UCSD-AML1 (cell line): ENCODE results near the gene TMC5.
"Not testable (repeated sequence)": the region's sequence is repeated elsewhere in the genome, so short reads cannot be mapped to it uniquely, and the experiment has no call there.

Experiments used
- DNase-seq: peaks from one replicate; lab custom pipeline; 2025; ENCODE audit not compliant: unreplicated experiment; lab: John Stamatoyannopoulos, UW

Gene TMC5

GRCh38 chr16:19406891-19407491 is 10.7 kb upstream of the TMC5 start:
- no peak for DNase-seq

DNA sequence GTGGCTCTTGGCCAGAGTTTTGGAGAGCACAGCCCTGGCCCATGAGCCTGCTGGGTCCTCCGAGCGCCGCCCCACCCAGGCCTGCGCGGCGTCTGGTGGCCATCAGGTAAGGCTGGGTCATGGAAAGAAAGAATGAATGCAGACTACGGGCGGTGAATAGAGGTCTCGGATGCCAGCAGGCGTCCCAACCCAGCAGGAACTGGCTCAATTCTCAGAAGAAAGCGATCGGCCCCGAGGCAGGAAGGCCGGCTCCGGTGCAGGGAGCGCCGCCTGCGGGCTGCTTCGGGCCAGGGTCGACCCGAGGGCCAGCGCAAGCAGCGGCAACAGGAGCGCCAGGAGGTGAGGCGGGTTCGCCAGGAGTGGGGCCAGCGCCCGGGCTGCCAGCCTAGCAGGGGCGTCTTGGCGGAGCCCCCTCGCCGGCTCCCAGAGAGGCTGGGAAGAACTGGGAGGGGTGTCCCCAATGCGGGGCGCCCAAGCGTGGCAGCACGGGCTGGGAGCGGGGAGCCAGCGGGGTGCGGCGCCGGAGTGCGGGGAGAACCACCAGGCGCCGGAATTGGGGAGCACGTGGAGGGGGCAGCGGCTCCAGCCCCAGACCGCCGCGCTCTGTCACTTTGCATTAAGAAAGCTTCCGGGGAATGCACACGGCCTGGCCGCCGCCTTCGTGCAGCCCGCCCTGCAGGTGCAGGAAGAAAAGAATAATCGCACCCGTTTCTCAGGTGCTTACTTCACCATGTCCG is 7.1 kb upstream of the TMC5 start:
- DNase-seq: peak; percentile 32

DNA sequence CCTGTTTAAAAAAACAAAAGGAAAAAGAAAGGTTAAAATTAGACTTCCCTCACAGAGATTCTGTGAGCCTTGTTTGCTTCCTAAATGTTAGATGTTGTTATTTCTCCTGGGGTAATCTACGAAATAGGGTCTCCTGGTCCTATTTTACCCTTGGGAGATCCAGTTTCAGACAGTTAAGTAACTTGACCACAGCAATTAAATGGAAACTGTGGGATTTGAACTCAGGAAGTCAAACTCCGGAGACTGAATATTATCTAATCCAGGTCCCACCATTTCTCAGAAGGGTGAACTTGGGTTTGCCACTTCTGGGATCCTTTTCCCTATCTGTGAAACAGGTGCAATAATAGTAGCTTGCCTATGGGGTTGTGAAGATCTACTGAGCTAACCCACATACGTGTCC is 6.4 kb upstream of the TMC5 start:
- DNase-seq: no peak

DNA sequence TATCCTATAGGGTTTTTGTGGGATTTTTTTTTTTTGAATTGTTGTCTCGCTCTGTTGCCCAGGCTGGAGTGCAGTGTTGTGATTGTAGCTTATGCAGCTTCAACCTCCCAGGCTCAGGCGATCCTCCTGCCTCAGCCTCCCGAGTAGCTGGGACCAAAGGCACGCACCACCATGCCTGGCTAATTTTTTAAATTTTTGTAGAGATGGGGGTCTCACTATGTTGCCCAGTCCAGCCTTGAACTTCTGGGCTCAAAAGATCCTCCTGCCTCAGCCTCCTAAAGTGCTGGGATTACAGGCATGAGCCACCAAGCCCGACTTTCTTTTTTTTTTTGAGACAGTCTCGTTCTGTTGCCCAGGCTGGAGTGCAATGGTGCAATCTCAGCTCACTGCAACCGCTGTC is 5.6 kb upstream of the TMC5 start:
- not testable (repeated sequence) for DNase-seq

DNA sequence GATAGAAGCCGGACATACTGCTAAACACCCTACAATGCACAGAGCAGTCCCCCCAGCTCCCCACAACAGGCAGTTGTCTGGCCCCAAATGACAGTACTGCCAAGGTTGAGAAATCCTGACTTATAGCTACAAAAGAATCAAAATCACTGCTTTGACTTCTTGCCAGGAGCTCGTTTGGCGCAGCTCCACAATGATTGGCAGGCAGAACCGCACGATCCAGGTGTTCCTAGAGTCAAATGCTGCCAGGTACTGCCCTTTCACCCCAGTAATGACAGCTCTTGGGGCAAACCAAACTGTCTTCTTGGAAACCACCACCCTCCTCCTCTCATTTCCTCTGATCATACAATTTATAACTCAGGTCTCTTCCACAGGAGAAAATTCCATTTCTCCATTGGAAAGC is 2.2 kb upstream of the TMC5 start:
- DNase-seq: no peak

- DNase-seq: no peak
Measured at GRCh38 chr16:19415918-19416317, 1.8 kb upstream of the TMC5 start.

DNA sequence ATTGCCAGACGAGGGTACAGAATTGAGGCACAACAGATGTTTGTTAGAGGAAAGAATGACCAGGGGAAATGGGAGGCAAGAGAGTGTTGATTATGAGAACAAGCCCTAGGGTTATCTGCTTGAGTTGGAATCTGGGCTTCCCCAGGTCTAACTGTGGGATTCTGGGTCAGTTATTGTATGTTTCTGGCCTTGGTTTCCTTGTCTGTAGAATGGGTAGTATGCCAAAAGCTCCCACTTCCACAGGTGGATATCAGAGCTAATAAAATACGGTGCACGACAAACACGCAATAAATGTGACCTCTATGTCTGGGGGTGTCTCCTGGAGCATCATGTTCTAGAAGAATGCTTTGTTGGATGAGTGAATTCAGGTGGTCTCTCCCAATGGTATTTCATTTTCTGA is 517 bp downstream of the TMC5 start:
- no peak for DNase-seq

GRCh38 chr16:19419698-19420075 is 2.0 kb downstream of the TMC5 start:
- no peak for DNase-seq

- no peak for DNase-seq
Measured at GRCh38 chr16:19424478-19424877, 6.8 kb downstream of the TMC5 start.

DNA sequence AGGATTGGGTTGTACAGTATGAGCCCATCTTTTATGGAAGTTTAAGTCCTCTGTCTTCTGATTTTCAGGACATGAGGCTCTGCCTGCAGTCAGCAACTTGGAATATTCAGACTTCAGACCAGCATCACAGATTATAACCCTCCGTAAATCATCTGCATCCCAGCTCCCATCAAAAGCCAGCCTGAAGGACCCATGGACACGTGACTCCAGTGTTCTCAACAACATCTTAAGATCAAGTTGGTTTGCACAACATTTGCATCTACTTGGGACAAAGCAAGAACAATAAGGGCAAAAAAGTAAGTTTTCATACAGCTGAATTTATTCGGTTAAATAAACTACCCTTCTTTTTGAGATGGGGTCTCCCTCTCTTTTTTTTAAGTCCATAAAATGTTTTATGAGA is 12.7 kb downstream of the TMC5 start:
- DNase-seq: no peak

DNA sequence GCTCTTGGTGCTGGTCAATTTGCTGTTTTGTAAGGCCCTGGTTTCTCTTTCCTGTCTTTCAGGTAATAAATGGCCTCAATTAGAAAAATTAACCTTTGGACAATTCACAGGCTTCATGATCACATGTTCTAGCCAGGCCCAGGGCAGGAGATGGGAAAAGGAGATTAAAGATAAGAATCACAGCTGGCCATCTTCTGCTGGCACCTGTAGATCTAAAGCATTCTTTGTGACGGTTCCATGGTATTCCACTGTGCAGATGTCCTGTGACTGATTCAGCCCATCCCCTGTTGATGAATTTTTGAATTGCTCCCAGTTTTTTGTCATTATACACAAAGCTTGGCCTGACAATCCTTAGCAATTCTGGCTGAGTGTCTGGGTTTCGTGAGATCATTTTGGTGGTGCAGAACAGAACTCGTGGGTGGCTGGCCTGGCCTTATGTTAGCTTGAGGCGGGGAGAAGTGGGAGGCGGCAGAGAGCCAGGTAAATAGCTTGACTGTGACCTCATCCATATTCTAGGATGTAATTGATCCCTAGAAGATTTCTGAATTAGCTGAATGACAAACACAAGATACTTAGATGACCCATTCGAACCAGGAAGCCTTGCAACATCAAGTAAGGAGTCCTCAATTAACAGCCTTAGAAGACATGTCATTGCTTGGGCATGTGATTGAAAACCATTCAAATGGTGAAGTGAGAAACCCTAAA is 14.1 kb downstream of the TMC5 start:
- no peak for DNase-seq

GRCh38 chr16:19432429-19432828 is 14.7 kb downstream of the TMC5 start:
- DNase-seq: no peak

GRCh38 chr16:19434584-19434983 is 16.9 kb downstream of the TMC5 start:
- no peak for DNase-seq

DNA sequence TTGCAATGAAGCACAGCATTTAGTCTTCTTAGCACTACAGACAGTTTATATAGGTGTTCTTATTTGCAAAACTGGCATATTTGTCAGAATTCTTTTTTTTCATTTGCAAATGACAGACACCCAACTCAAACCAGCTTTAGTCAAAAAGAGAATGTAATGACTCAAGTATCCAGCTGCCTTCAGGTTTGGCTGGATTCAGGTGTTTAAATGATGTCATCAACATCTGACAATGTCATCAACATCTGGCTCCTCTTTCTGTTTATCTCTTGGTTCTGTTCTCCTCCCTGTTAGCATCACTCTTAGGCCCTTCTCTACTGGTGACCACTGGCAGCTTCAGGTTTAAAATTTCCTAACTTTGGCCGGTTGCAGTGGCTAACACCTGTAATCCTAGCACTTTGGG is 18.9 kb downstream of the TMC5 start:
- no peak for DNase-seq

DNA sequence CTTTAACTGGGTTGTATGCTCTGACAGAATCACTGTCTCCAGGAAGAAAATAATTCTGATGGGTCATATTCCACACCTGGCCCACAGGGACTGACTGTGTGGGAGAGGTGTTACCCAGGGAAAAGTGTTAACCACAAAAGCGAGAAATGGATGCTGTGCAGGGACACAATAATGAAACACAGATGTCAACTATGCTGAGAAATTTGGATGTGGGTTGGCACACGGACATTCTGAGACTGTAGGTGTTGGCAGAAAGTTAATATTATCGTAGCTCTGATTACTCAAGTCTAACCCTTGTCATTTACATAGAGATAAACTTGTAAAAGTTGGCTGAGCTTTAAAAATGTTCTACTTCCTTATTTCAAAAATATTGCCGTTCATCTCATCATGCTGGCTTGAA is 19.6 kb downstream of the TMC5 start:
- DNase-seq: no peak

DNA sequence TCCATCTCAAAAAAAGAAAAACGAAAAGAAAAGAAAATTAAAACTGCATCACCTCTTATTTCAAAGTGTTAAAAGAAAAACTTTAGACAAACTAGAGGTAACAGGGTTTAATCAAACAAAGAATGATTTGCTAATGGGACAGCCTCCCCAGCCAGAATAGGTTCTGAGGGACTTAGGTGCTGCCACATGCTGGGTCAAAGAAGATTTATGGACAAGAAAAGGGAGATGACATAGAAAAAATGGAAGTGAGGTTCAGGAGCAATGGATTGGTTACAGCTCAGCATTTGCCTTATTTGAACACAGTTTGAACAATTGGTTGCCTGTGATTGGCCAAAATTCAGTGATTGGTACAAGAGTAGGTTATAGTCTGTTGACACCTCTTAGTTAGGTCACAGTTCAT is 21.1 kb downstream of the TMC5 start:
- no peak for DNase-seq

GRCh38 chr16:19439483-19439882 is 21.8 kb downstream of the TMC5 start:
- DNase-seq: no peak

DNA sequence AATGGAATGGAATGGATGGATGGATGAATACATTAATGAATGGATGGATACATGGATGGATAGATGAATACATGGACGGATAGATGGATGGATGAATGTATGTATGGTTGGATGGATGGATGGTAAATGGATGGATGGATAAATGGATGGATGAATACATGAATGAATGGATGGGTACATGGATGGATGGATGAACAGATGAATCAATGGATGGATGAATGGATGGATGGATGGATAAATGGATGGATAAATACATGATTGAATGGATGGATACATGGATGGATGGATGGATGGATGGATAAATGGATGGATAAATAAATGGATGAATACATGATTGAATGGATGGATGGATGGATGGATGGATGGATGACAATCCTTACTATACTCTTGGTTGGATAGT is 26.0 kb downstream of the TMC5 start:
- DNase-seq: no peak

GRCh38 chr16:19446300-19446846 is 28.7 kb downstream of the TMC5 start:
- DNase-seq: no peak

DNA sequence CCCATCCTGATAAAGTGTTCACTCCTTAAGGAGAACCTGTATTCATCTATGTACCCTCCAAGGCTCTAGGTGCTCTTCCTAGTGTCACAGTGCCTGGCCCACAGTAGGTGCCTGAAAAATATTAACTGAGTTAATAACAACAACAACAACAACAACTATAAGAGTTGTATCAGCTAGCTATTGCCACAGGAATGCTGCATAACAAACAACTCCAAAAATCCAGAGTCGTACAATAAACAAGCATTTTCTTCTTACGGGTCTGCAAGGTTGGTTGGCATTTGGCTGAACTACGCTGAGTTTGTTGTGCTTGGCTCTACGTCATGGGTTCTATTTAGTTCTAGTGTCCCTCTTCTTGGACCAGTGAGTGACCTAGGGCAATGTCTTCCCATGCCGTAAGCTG is 29.2 kb downstream of the TMC5 start:
- DNase-seq: no peak

GRCh38 chr16:19450186-19450585 is 32.5 kb downstream of the TMC5 start:
- no peak for DNase-seq

GRCh38 chr16:19458722-19459379 is 41.2 kb downstream of the TMC5 start:
- no peak for DNase-seq
